Measurements from ENCODE around the gene ZNF343.
"Not testable (repeated sequence)": the region's sequence is repeated elsewhere in the genome, so short reads cannot be mapped to it uniquely, and the experiment has no call there.

ZNF343 gene

GRCh38 chr20:2508631-2509467 lies at the start of gene ZNF343:
Gene ZNF343, minus strand, starts transcription at chr20:2508915. Its CDS starts 15,020 bp downstream, at chr20:2493895.
- peak; percentile 53 for DNase-seq

GRCh38 chr20:2557873-2558580 lies 49.3 kb upstream of the ZNF343 start:
- DNase-seq = no peak

- DNase-seq = no peak
Observed at GRCh38 chr20:2545594-2545993, 36.9 kb upstream of the ZNF343 start.

DNA sequence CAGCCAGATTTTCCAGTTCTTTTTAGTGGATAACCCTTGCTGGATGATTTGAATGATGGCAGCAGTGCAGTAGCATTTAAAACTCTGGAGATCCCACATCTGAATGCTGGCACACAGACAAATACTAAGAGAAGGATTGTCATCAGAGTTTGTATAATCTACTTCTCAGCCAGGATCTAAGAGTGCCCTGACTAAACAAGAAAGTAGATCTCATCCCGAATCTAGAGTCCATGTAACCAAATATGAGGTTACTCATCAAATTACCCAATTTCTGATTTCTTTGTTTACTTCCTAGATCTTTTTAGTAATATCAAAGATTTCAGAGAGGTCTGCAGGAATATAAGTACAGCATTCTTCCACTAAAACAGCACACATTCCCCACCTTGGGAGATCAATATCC lies 35.5 kb upstream of the ZNF343 start:
- DNase-seq = no peak

DNA sequence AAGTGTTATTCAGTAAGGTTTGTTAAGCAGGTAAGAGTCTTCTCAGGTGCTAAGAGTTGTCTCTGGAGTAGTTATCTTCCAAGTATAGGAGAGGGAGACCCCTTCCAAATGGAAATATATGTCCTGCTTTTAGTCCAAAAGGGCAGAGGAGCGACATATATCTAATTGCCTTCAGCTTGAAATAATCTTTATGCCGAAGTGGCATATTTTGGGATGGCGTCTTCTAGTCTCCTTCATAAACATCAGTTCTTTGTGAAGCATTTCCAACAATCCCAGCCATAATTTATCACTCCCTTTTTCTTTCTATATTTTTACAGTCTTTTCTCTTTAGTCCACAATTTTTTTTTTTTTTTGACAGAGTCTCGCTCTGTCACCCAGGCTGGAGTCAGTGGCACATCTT lies 33.6 kb upstream of the ZNF343 start:
- DNase-seq = no peak

GRCh38 chr20:2541940-2542339 lies 33.2 kb upstream of the ZNF343 start:
- no peak for DNase-seq

- no peak for DNase-seq
Observed at GRCh38 chr20:2538931-2539720, 30.4 kb upstream of the ZNF343 start.

DNA sequence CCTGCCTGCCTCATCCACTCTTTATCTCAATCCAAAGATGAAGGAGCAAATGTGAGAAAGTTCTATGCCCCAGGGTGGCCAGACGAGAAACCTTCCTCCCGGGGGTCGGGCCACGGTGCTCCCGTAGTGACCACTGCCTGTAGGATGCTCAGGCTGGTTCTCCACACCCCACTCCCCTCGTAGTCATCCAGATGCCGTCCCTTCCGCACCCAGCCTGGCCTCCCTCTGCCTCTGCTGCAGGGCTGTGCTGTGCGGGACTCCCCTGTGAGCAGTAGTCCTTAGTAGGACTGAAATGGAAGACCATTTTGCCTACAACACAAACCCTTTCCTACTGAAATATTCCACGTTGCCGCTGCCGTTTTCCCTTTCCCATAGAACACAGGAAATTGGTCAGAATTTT lies 29.6 kb upstream of the ZNF343 start:
- no peak for DNase-seq

GRCh38 chr20:2537101-2537500 lies 28.4 kb upstream of the ZNF343 start:
- no peak for DNase-seq

- DNase-seq = no peak
Observed at GRCh38 chr20:2536560-2536986, 27.9 kb upstream of the ZNF343 start, which contains the start of gene TMC2. Gene TMC2, plus strand, starts transcription at chr20:2536573. Its CDS starts 49 bp downstream, at chr20:2536622.

DNA sequence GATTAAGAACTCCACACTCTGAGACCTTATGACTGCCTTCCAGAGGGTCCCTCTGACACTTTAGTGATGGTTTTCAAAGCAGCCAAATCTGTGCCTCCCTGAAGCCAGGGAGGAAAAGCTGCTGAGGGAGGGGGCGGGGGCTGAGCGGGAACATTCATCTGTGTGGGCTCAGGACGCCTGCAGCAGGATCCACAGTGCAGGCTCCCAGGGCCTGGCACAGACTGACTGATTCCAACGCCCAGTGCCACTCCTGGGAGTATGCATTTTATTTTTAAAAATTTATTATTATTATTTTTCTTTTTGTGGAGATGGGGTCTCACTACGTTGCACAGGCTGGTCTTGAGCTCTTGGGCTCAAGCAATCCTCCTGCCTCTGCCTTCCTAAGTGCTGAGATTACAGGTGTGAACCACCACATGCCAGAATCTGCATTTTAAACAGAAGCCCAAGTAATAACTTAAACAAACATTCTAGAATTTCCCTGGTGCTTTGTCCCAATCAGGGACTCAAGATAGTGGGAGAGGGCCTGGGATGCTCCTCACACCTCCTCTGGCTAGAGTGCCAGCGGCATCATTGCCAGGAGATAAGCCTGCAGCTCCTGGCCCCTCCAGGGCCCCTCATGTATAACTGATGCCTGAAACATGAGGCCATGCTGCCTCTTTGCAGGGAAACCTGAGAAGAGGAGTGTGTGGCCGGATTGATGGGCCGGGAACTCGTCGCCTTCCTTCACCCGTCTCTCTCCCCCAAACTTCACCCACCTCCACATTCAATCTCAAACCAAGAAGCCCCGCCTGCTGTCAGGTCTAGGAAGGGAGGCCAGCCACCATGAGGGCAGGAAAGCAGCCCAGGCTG lies 27.2 kb upstream of the ZNF343 start:
- DNase-seq = no peak

GRCh38 chr20:2533118-2533517 lies 24.4 kb upstream of the ZNF343 start:
- DNase-seq = no peak

- no peak for DNase-seq
Observed at GRCh38 chr20:2528671-2529271, 20.1 kb upstream of the ZNF343 start.

DNA sequence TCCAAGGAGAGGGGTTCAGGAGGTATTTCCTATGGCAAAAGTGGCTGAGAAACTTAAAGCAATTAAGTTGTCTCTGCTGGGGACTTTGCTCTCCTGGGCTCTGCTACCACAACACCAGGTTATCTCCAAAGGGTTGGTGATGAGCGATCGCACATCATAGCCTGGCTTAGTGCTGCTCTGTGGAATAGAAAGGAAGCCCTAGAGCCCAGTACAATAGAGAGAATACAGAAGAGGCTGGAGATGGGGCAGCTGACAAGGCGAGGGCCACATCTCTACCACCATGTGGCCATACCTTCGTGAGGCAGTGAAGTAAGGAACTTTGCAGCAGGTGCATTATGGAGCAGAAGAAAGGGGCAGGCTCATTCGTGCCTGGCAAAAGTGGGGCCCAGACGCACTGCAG lies 19.0 kb upstream of the ZNF343 start:
- no peak for DNase-seq

DNA sequence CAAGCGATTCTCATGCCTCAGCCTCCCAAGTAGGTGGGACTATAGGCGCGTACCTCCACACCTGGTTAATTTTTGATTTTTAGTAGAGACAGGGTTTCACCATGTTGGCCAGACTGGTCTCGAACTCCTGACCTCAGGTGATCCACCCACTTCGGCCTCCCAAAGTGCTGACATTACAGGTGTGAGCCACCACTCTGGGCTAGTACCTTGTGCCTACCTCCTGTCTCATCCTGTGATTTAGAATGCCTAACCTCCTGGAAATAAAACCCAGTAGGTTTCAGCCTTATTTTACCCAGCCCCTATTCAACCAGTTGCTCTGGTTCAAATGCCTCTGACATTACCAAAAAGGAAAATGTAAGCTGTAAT lies 17.5 kb upstream of the ZNF343 start:
- not testable (repeated sequence) for DNase-seq

DNA sequence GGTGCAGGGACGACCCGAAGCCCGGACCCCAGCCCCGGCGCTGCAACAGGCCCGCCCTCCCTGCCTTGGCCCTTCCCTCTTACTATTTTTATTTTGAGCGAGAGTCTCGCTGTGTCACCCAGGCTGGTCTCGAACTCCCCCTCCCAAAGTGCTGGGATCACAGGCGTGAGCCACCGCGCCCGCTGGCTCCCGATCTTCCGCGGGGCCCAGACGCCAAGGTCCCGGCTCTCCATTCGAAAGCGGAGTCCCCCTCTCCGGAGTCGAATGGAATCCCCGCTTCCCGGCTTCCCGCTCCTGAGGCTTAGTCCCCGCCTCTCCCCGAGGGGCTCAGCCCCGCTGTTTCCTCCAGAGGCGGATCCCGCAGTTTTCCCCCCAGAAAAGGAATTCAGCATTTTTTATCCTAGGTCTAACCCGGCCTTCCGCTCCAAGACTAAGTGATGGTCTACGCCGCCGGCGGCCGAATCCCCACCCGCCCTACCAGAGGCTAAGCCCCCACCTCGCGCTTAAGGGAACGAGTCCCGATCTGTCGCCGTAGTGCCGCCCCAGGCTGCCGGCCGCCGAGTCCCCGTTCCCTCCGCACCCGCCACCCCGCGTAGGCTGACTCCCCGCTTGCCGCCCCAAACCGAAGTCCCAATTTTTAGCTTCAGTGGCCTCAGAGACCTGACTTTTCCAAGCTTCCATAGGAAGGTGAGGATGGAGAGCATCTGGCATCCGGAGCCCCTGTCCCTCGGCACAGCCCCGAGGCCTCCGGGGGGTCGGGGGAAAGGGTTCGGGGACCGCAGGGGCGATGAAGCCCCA lies 16.2 kb upstream of the ZNF343 start:
- no peak for DNase-seq

DNA sequence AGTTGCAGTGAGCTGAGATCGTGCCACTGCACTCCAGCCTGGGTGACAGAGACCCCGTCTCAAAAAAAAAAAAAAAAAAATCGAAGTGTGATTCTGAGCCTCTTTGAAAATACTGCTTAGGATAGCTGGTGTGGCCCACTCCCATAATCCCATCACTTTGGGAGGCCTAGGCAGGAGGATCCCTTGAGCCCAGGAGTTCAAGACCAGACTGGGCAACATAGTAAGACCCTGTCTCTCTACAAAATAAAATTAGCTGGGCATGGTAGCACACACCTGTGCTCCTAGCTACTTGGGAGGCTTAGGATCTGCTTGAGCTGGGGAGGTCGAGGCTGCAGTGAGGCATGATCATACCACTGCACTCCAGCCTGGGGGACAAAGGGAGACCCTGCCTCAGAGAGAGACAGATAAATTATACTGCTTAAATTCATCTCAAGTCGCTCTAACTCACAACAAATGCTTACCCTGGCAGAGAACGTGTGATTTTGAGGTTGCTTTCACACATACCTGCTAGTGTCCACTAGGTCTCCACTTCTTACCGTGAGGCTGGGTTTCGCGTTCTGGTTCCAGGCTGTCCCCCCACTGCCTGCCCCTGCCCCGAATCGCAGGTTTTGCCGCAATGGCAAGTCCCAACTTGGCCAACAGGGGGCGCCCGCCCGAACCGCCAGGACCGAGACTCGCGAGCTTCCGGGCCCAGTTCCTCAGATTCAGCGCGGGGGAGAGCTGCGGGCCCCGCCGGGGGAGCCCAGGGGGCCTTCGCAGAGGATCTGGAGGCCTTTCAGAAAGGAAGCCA lies 15.4 kb upstream of the ZNF343 start:
- peak; percentile 16 for DNase-seq

DNA sequence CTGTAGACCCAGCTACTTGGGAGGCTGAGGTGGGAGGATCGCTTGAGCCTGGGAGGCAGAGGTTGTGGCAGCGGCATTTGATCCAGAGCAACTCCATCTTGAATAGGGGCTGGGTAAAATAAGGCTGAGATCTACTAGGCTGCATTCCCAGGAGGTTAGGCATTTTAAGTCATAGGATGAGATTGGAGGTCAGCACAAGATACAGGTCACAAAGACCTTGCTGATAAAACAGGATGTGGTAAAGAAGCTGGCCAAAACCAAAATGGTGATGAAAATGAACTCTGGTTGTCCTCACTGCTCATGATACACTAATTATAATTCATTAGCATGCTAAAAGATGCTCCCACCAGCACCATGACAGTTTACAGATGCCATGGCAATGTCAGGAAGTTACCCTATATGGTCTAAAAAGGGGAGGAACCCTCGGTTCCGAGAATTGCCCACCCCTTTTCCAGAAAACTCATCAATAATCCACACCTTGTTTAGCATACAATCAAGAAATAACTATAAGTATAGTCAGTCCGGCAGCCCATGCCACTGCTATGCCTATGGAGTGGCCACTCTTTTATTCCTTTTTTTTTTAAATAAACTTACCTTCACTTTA lies 14.2 kb upstream of the ZNF343 start:
- DNase-seq = not testable (repeated sequence)

GRCh38 chr20:2521369-2522305 lies 12.9 kb upstream of the ZNF343 start:
- peak; percentile 12 for DNase-seq
